Stimulated activated CD4-positive, alpha-beta T cell treated with anti-CD3 and anti-CD28 coated beads, TNF-alpha, amount 100 ng/mL, for 4 hours (primary cell): Measurements from ENCODE around the gene NTM.
"Not testable (repeated sequence)": the region's sequence is repeated elsewhere in the genome, so short reads cannot be mapped to it uniquely, and the experiment has no call there.

Experiments
- DNase-seq, 3 experiments: peaks; one replicate each; pipeline ENCODE4 v3.0.0-alpha.2; 2020; ENCODE audit warnings: low read depth in 3 of 3

Gene NTM

GRCh38 chr11:132310390-132311375 lies 940.3 kb downstream of the NTM start:
- no peak for DNase-seq

- no peak for DNase-seq
Measured at GRCh38 chr11:132311703-132312102, 941.3 kb downstream of the NTM start.

- no peak for DNase-seq
Measured at GRCh38 chr11:132312161-132312560, 941.7 kb downstream of the NTM start.

- DNase-seq, result no peak
Measured at GRCh38 chr11:132312701-132313111, 942.3 kb downstream of the NTM start.

- no peak for DNase-seq
Measured at GRCh38 chr11:132314911-132315455, 944.6 kb downstream of the NTM start.

- no peak for DNase-seq
Measured at GRCh38 chr11:132315696-132316095, 945.3 kb downstream of the NTM start.

- DNase-seq, result no peak
Measured at GRCh38 chr11:132318421-132319157, 948.2 kb downstream of the NTM start.

GRCh38 chr11:132319419-132319818 lies 949.0 kb downstream of the NTM start:
- not testable (repeated sequence) for DNase-seq

- DNase-seq, result no peak
Measured at GRCh38 chr11:132330515-132330914, 960.1 kb downstream of the NTM start.

GRCh38 chr11:132332521-132332920 lies 962.1 kb downstream of the NTM start:
- DNase-seq, result no peak

- DNase-seq, result no peak
Measured at GRCh38 chr11:132334769-132335280, 964.4 kb downstream of the NTM start.

- no peak for DNase-seq
Measured at GRCh38 chr11:132335311-132335710, 964.9 kb downstream of the NTM start.

- no peak for DNase-seq
Measured at GRCh38 chr11:132336781-132337535, 966.5 kb downstream of the NTM start.

GRCh38 chr11:132337819-132338416 lies 967.5 kb downstream of the NTM start:
- DNase-seq, result no peak

GRCh38 chr11:132342408-132342807 lies 972.0 kb downstream of the NTM start:
- no peak for DNase-seq

GRCh38 chr11:132343445-132344175 lies 973.2 kb downstream of the NTM start:
- DNase-seq, result no peak

- DNase-seq, result no peak
Measured at GRCh38 chr11:132346558-132347148, 976.2 kb downstream of the NTM start.

- DNase-seq, result no peak
Measured at GRCh38 chr11:132347156-132348090, 977.0 kb downstream of the NTM start.
